ENCODE measurements around the gene PLPP3. TPM values are rescaled to one million over a fixed set of nuclear protein-coding genes. Genes with fewer than 3 reads are reported as not detected.

The PLPP3 gene
- polyA plus RNA-seq, 1 of the 3 experiments (the other 2 are of a cell fraction), result 32.2 TPM

DNA sequence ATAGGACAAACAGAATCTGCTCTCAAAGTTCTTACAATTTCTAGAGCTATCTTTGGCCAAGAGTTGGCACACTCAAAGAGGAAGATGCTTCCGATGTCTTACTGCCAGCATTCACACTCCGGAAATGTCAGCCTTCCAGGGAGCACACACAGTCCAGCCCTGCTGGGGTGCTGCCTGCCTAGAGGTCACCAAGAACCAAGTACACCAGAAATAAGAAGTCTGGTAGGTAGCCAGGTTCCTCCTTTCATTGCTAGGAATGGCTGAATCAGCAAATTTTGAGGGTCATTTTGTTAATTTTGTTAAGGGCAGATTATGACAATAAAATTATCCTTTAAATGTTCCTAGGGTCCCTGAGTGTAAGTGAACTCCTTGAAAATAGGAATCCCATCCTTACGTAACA lies 77.5 kb downstream of the PLPP3 start:
- POLR2A ChIA-PET, result no interaction called here
- Histone ChIP-seq H3K4me2 (no peak overlapping the region), H3K4me1 (ENCODE audit: control insufficient read depth in 1 of 2, insufficient read depth in 2 of 2, low read depth in 1 of 2, low read length in 1 of 2) (peaks cover 0 to 38% of the 10 kb centered on the region in 2 experiments; a peak in 2 of 4 replicates), H3K4me3 (ENCODE audit: low read depth in 2 of 2, low read length in 1 of 2) (no peak overlapping the region), H3K27me3 (ENCODE audit: insufficient read depth) (no peaks in the 10 kb centered on the region), H3K9ac (no peak overlapping the region), H3K9me3 (no peaks in the 10 kb centered on the region), H4K20me1 (ENCODE audit: insufficient read depth) (no peaks in the 10 kb centered on the region), H3K27ac (ENCODE audit: low read depth in 2 of 2, low read length in 1 of 2) (0 out of 4 replicates have a peak overlapping the region, but pooled peaks of 1 of the 2 experiments have one; percentile 16), H3K36me3 (replicated peaks in 1 of 2; ENCODE audit: control insufficient read depth in 1 of 2, insufficient read depth in 2 of 2, low read length in 1 of 2) (peaks cover 29 to 78% of the 10 kb centered on the region in 2 experiments), H3K79me2 (ENCODE audit: insufficient read depth) (no peaks in the 10 kb centered on the region), H3F3A (replicated peaks; ENCODE audit: insufficient read depth) (no peaks in the 10 kb centered on the region), H3K9me2 (no peaks in the 10 kb centered on the region), H2AFZ (ENCODE audit: low read depth) (no peak overlapping the region)
- WGBS (ENCODE audit: low lambda C conversion rate), result 93% methylated on average over 3 of the region's 3 CpGs
- TF ChIP-seq, protein P1, sequence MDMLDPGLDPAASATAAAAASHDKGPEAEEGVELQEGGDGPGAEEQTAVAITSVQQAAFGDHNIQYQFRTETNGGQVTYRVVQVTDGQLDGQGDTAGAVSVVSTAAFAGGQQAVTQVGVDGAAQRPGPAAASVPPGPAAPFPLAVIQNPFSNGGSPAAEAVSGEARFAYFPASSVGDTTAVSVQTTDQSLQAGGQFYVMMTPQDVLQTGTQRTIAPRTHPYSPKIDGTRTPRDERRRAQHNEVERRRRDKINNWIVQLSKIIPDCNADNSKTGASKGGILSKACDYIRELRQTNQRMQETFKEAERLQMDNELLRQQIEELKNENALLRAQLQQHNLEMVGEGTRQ (IDR thresholded peaks at IDR 0.05; ENCODE audit: borderline replicate concordance, low read depth, low read length), result no peak
- TF ChIP-seq ELF1 (IDR thresholded peaks at IDR 0.05), result no peak
- TF ChIP-seq, protein P2, sequence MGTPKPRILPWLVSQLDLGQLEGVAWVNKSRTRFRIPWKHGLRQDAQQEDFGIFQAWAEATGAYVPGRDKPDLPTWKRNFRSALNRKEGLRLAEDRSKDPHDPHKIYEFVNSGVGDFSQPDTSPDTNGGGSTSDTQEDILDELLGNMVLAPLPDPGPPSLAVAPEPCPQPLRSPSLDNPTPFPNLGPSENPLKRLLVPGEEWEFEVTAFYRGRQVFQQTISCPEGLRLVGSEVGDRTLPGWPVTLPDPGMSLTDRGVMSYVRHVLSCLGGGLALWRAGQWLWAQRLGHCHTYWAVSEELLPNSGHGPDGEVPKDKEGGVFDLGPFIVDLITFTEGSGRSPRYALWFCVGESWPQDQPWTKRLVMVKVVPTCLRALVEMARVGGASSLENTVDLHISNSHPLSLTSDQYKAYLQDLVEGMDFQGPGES (IDR thresholded peaks at IDR 0.05; ENCODE audit: low read depth, low read length), result no peak
- CTCF ChIA-PET, result interaction anchor here (0.9 to 1.5 kb wide), 2 partner anchors 17 to 83 kb away, joined by 3 to 4 read pairs; no protein-coding TSS in a partner anchor
- DNase-seq, result no peak

DNA sequence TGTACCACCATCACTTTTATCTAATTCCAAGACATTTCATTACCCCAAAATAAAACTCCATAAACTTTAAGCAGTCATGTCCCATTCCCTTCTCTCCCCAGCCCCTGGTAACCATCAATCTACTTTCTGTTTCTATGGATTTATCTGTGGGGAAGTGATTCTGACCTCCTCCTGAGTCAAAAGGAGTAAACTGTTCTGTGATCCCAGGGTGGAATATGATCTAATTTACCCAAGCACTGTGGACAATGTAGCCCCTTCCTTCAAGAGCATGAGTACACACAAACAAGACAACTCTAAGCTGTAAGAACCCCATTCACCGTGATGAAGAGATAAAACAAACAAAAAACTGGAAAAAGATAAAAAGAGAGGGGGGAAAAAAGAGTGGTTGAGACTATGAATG lies 77.9 kb downstream of the PLPP3 start:
- H3K9ac ChIP-seq, result no peak overlapping the region
- CTCF ChIA-PET, result interaction anchor here (1.5 kb wide), 1 partner anchor 18 kb away, joined by 4 read pairs; no protein-coding TSS in a partner anchor
- no peaks in the 10 kb centered on the region for H3K79me2 ChIP-seq (ENCODE audit: insufficient read depth)
- H3K4me2 ChIP-seq, result no peak overlapping the region
- POLR2A ChIA-PET, result no interaction called here
- no peaks in the 10 kb centered on the region for H3F3A ChIP-seq (replicated peaks; ENCODE audit: insufficient read depth)
- H3K9me3 ChIP-seq, result no peaks in the 10 kb centered on the region
- no peak overlapping the region for H2AFZ ChIP-seq (ENCODE audit: low read depth)
- H3K4me3 ChIP-seq (ENCODE audit: low read depth in 2 of 2, low read length in 1 of 2), result no peak overlapping the region
- H3K36me3 ChIP-seq (replicated peaks in 1 of 2; ENCODE audit: control insufficient read depth in 1 of 2, insufficient read depth in 2 of 2, low read length in 1 of 2), result peaks cover 29 to 78% of the 10 kb centered on the region in 2 experiments
- no peaks in the 10 kb centered on the region for H4K20me1 ChIP-seq (ENCODE audit: insufficient read depth)
- no peak for DNase-seq
- H3K27ac ChIP-seq (ENCODE audit: low read depth in 2 of 2, low read length in 1 of 2), result 0 out of 4 replicates have a peak overlapping the region, but pooled peaks of 1 of the 2 experiments have one; percentile 18
- H3K4me1 ChIP-seq (ENCODE audit: control insufficient read depth in 1 of 2, insufficient read depth in 2 of 2, low read depth in 1 of 2, low read length in 1 of 2), result peaks cover 0 to 38% of the 10 kb centered on the region in 2 experiments; a peak in 2 of 4 replicates
- no peaks in the 10 kb centered on the region for H3K27me3 ChIP-seq (ENCODE audit: insufficient read depth)
- no peaks in the 10 kb centered on the region for H3K9me2 ChIP-seq
- 93% methylated on average over 1 of the region's 1 CpG for WGBS (ENCODE audit: low lambda C conversion rate)
- TF ChIP-seq JUND (IDR thresholded peaks at IDR 0.05), result no peak
- TF ChIP-seq POLR2AphosphoS5 (IDR thresholded peaks at IDR 0.05; ENCODE audit: low read depth, low read length), result no peak
- no peak for TF ChIP-seq ELF1 (IDR thresholded peaks at IDR 0.05)
- TF ChIP-seq, protein P1 (IDR thresholded peaks at IDR 0.05; ENCODE audit: borderline replicate concordance, low read depth, low read length), result no peak
- TF ChIP-seq RXRA (IDR thresholded peaks at IDR 0.05; ENCODE audit: borderline replicate concordance, low read depth), result no peak
- TF ChIP-seq, protein P3, sequence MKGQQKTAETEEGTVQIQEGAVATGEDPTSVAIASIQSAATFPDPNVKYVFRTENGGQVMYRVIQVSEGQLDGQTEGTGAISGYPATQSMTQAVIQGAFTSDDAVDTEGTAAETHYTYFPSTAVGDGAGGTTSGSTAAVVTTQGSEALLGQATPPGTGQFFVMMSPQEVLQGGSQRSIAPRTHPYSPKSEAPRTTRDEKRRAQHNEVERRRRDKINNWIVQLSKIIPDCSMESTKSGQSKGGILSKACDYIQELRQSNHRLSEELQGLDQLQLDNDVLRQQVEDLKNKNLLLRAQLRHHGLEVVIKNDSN (IDR thresholded peaks at IDR 0.05; ENCODE audit: borderline replicate concordance, low read depth), result no peak
- TF ChIP-seq, protein P4, sequence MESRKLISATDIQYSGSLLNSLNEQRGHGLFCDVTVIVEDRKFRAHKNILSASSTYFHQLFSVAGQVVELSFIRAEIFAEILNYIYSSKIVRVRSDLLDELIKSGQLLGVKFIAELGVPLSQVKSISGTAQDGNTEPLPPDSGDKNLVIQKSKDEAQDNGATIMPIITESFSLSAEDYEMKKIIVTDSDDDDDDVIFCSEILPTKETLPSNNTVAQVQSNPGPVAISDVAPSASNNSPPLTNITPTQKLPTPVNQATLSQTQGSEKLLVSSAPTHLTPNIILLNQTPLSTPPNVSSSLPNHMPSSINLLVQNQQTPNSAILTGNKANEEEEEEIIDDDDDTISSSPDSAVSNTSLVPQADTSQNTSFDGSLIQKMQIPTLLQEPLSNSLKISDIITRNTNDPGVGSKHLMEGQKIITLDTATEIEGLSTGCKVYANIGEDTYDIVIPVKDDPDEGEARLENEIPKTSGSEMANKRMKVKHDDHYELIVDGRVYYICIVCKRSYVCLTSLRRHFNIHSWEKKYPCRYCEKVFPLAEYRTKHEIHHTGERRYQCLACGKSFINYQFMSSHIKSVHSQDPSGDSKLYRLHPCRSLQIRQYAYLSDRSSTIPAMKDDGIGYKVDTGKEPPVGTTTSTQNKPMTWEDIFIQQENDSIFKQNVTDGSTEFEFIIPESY (IDR thresholded peaks at IDR 0.05; ENCODE audit: borderline replicate concordance, low read depth), result no peak
- no peak for TF ChIP-seq NRF1 (IDR thresholded peaks at IDR 0.05; ENCODE audit: low read depth, low read length)
- TF ChIP-seq MXI1 (IDR thresholded peaks at IDR 0.05; ENCODE audit: low read depth, low read length), result no peak
- no peak for TF ChIP-seq CHD2 (IDR thresholded peaks at IDR 0.05; ENCODE audit: low read length, partially characterized antibody)
- no peak for TF ChIP-seq SMC3 (IDR thresholded peaks at IDR 0.05; ENCODE audit: low read depth, low read length)
- no peak for TF ChIP-seq FOXJ3 (CRISPR knock-in tag; IDR thresholded peaks at IDR 0.05)
- no peak for TF ChIP-seq SIN3A (IDR thresholded peaks at IDR 0.05; ENCODE audit: borderline replicate concordance, low read depth, low read length)
- TF ChIP-seq, protein P5, sequence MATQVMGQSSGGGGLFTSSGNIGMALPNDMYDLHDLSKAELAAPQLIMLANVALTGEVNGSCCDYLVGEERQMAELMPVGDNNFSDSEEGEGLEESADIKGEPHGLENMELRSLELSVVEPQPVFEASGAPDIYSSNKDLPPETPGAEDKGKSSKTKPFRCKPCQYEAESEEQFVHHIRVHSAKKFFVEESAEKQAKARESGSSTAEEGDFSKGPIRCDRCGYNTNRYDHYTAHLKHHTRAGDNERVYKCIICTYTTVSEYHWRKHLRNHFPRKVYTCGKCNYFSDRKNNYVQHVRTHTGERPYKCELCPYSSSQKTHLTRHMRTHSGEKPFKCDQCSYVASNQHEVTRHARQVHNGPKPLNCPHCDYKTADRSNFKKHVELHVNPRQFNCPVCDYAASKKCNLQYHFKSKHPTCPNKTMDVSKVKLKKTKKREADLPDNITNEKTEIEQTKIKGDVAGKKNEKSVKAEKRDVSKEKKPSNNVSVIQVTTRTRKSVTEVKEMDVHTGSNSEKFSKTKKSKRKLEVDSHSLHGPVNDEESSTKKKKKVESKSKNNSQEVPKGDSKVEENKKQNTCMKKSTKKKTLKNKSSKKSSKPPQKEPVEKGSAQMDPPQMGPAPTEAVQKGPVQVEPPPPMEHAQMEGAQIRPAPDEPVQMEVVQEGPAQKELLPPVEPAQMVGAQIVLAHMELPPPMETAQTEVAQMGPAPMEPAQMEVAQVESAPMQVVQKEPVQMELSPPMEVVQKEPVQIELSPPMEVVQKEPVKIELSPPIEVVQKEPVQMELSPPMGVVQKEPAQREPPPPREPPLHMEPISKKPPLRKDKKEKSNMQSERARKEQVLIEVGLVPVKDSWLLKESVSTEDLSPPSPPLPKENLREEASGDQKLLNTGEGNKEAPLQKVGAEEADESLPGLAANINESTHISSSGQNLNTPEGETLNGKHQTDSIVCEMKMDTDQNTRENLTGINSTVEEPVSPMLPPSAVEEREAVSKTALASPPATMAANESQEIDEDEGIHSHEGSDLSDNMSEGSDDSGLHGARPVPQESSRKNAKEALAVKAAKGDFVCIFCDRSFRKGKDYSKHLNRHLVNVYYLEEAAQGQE (IDR thresholded peaks at IDR 0.05; ENCODE audit: low read depth, low read length), result no peak
- no peak for TF ChIP-seq TEAD4 (IDR thresholded peaks at IDR 0.05; ENCODE audit: borderline replicate concordance, insufficient read depth)
- TF ChIP-seq FOSL2 (IDR thresholded peaks at IDR 0.05; ENCODE audit: borderline replicate concordance, low read depth), result no peak

Data from SK-N-SH (cell line).